ENCODE data around the gene GTF2E1.
"Not testable (repeated sequence)": the region's sequence is repeated elsewhere in the genome, so short reads cannot be mapped to it uniquely, and the experiment has no call there.

The GTF2E1 gene

GRCh38 chr3:120758551-120758950 is 16.0 kb downstream of the GTF2E1 start:
- DNase-seq, result not testable (repeated sequence)

GRCh38 chr3:120762615-120763014 is 20.1 kb downstream of the GTF2E1 start:
- no peak for DNase-seq

- no peak for DNase-seq
Measured at GRCh38 chr3:120763601-120764000, 21.1 kb downstream of the GTF2E1 start.

GRCh38 chr3:120764206-120764605 is 21.7 kb downstream of the GTF2E1 start:
- no peak for DNase-seq

GRCh38 chr3:120765830-120766493 is 23.4 kb downstream of the GTF2E1 start:
- no peak for DNase-seq

GRCh38 chr3:120766576-120766975 is 24.0 kb downstream of the GTF2E1 start:
- no peak for DNase-seq

- no peak for DNase-seq
Measured at GRCh38 chr3:120767106-120767505, 24.6 kb downstream of the GTF2E1 start.

- no peak for DNase-seq
Measured at GRCh38 chr3:120769436-120769835, 26.9 kb downstream of the GTF2E1 start.

- DNase-seq, result no peak
Measured at GRCh38 chr3:120770891-120771290, 28.3 kb downstream of the GTF2E1 start.

- DNase-seq, result no peak
Measured at GRCh38 chr3:120772081-120772480, 29.5 kb downstream of the GTF2E1 start.

GRCh38 chr3:120773932-120774331 is 31.4 kb downstream of the GTF2E1 start:
- DNase-seq, result no peak

- DNase-seq, result no peak
Measured at GRCh38 chr3:120775411-120775810, 32.9 kb downstream of the GTF2E1 start.

- no peak for DNase-seq
Measured at GRCh38 chr3:120778776-120779175, 36.2 kb downstream of the GTF2E1 start.

GRCh38 chr3:120780977-120781376 is 38.4 kb downstream of the GTF2E1 start:
- DNase-seq, result no peak

GRCh38 chr3:120785832-120786231 is 43.3 kb downstream of the GTF2E1 start:
- DNase-seq, result not testable (repeated sequence)

- DNase-seq, result no peak
Measured at GRCh38 chr3:120791010-120791409, 48.5 kb downstream of the GTF2E1 start.

GRCh38 chr3:120791913-120792312 is 49.4 kb downstream of the GTF2E1 start:
- no peak for DNase-seq

- no peak for DNase-seq
Measured at GRCh38 chr3:120793601-120794000, 51.1 kb downstream of the GTF2E1 start.

GRCh38 chr3:120795017-120795648 is 52.6 kb downstream of the GTF2E1 start:
- DNase-seq, result no peak

GRCh38 chr3:120795959-120796358 is 53.4 kb downstream of the GTF2E1 start:
- DNase-seq, result no peak

- no peak for DNase-seq
Measured at GRCh38 chr3:120796976-120797375, 54.4 kb downstream of the GTF2E1 start.

- no peak for DNase-seq
Measured at GRCh38 chr3:120797857-120798256, 55.3 kb downstream of the GTF2E1 start.

GRCh38 chr3:120798346-120798745 is 55.8 kb downstream of the GTF2E1 start:
- DNase-seq, result no peak

- DNase-seq, result no peak
Measured at GRCh38 chr3:120800625-120801024, 58.1 kb downstream of the GTF2E1 start.

- DNase-seq, result no peak
Measured at GRCh38 chr3:120801484-120801883, 58.9 kb downstream of the GTF2E1 start.
